IMR-90 (cell line): ENCODE measurements around the gene UBAP2L.

Experiments
- POLR2A ChIP-seq: IDR thresholded peaks from 2 replicates; pipeline ENCODE4 v1.6.1; 2012; ENCODE audit warnings: mild to moderate bottlenecking, low read depth, low read length
- SMC3 ChIP-seq: fragments of 150-350 bp; IDR thresholded peaks from 2 replicates; pipeline ENCODE4 v1.6.1; 2016; ENCODE audit warnings: low read depth, mild to moderate bottlenecking, antibody characterized with exemption, low read length, moderate library complexity
- TF ChIP-seq, protein P1 (sequence below): conservative IDR thresholded peaks from 2 replicates; pipeline ENCODE4 v1.5.1; 2012; ENCODE audit warnings: mild to moderate bottlenecking, low read depth, low read length, improper control_type of control experiment
- TF ChIP-seq, protein P2 (sequence below): fragments of 150-350 bp; IDR thresholded peaks from 2 replicates; pipeline ENCODE4 v1.6.1; 2017; ENCODE audit warnings: mild to moderate bottlenecking, antibody characterized with exemption, low read length, low read depth

DNA sequence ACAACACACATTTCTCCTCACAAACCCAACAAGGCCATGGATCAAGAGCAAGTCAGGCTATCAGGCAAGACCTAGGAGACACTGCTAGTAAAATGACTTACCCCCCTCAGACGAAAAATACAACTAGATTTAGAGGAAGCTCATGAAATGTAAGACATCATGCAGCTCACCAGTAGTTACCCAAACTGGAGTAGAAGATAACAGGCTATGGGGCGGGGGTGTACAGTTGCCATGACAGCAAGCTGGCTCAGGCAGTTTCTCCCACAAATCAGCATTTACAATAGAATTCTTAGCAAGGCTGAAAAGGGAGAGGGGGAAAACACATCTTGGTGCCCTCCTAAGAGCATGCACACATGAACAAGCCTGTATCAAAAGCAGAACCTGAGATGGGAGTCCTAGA lies 42.7 kb upstream of the UBAP2L start:
- TF ChIP-seq, protein P1, sequence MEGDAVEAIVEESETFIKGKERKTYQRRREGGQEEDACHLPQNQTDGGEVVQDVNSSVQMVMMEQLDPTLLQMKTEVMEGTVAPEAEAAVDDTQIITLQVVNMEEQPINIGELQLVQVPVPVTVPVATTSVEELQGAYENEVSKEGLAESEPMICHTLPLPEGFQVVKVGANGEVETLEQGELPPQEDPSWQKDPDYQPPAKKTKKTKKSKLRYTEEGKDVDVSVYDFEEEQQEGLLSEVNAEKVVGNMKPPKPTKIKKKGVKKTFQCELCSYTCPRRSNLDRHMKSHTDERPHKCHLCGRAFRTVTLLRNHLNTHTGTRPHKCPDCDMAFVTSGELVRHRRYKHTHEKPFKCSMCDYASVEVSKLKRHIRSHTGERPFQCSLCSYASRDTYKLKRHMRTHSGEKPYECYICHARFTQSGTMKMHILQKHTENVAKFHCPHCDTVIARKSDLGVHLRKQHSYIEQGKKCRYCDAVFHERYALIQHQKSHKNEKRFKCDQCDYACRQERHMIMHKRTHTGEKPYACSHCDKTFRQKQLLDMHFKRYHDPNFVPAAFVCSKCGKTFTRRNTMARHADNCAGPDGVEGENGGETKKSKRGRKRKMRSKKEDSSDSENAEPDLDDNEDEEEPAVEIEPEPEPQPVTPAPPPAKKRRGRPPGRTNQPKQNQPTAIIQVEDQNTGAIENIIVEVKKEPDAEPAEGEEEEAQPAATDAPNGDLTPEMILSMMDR: no peak
- TF ChIP-seq SMC3 (no peak), POLR2A (no peak)
- TF ChIP-seq, protein P2, sequence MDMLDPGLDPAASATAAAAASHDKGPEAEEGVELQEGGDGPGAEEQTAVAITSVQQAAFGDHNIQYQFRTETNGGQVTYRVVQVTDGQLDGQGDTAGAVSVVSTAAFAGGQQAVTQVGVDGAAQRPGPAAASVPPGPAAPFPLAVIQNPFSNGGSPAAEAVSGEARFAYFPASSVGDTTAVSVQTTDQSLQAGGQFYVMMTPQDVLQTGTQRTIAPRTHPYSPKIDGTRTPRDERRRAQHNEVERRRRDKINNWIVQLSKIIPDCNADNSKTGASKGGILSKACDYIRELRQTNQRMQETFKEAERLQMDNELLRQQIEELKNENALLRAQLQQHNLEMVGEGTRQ: no peak
